Nephron (organoid): ENCODE measurements around the gene ZC3H4.
"Not testable (repeated sequence)": the region's sequence is repeated elsewhere in the genome, so short reads cannot be mapped to it uniquely, and the experiment has no call there.

Source experiments
- H3K27ac Mint-ChIP-seq, 3 experiments: 2 replicates each; pipeline ENCODE4 v1.8.0; 2020; ENCODE audit warnings: mixed read lengths in 3 of 3, mild to moderate bottlenecking in 2 of 3, moderate library complexity in 1 of 3
- H3K27me3 Mint-ChIP-seq: 2 replicates; pipeline ENCODE4 v1.8.0; 2021; ENCODE audit warnings: low read depth, mild to moderate bottlenecking, moderate library complexity, mixed read lengths
- H3K36me3 Mint-ChIP-seq: 2 replicates; pipeline ENCODE4 v1.8.0; 2020; ENCODE audit warnings: low read depth, mixed read lengths
- H3K4me1 Mint-ChIP-seq: 2 replicates; pipeline ENCODE4 v1.8.0; 2020; ENCODE audit warnings: mixed read lengths
- H3K4me3 Mint-ChIP-seq, 3 experiments: 2 replicates each; pipeline ENCODE4 v1.8.0; 2020; ENCODE audit warnings: mild to moderate bottlenecking in 3 of 3, mixed read lengths in 3 of 3, moderate library complexity in 2 of 3
- H3K9me3 Mint-ChIP-seq: 2 replicates; pipeline ENCODE4 v1.8.0; 2020; ENCODE audit warnings: mixed read lengths
- TF ChIP-seq, protein P1 (sequence below), 3 experiments: fragments of 200-600 bp; sonication (generic); IDR thresholded peaks; one replicate each; pipeline ENCODE4 v1.5.0; 2021; ENCODE audit warnings: antibody characterized with exemption in 3 of 3; ENCODE audit not compliant: unreplicated experiment in 3 of 3

The ZC3H4 gene

DNA sequence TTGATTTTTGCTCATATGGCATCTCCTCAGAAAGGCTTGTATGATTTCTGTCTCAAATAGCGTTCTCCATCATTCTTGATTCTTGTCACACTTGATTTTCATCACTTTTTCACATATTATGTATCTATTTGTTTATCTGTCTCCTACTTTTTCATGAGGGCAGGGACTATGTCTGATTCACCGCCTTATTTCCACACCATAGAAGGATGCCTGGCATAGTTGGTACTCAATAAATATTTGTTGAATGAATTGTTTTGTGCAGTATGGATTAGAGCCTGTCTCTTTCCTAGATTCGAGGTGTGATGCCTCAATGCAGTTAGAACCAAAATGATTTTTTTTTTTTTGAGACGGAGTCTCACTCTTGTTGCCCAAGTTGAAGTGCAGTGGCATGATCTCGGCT, 29.2 kb upstream of the ZC3H4 start:
- Mint-ChIP-seq H3K36me3 (peaks cover 56% of the 10 kb centered on the region), H3K4me1 (peaks cover 28% of the 10 kb centered on the region), H3K27me3 (no peaks in the 10 kb centered on the region), H3K27ac (peak overlapping the region; percentile 18 to 78 (median 36)), H3K4me3 (no peak overlapping the region), H3K9me3 (no peaks in the 10 kb centered on the region)
- TF ChIP-seq, protein P1, sequence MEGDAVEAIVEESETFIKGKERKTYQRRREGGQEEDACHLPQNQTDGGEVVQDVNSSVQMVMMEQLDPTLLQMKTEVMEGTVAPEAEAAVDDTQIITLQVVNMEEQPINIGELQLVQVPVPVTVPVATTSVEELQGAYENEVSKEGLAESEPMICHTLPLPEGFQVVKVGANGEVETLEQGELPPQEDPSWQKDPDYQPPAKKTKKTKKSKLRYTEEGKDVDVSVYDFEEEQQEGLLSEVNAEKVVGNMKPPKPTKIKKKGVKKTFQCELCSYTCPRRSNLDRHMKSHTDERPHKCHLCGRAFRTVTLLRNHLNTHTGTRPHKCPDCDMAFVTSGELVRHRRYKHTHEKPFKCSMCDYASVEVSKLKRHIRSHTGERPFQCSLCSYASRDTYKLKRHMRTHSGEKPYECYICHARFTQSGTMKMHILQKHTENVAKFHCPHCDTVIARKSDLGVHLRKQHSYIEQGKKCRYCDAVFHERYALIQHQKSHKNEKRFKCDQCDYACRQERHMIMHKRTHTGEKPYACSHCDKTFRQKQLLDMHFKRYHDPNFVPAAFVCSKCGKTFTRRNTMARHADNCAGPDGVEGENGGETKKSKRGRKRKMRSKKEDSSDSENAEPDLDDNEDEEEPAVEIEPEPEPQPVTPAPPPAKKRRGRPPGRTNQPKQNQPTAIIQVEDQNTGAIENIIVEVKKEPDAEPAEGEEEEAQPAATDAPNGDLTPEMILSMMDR (IDR thresholded peaks at IDR 0.05; ENCODE audit: unreplicated experiment in 3 of 3) = no peak

DNA sequence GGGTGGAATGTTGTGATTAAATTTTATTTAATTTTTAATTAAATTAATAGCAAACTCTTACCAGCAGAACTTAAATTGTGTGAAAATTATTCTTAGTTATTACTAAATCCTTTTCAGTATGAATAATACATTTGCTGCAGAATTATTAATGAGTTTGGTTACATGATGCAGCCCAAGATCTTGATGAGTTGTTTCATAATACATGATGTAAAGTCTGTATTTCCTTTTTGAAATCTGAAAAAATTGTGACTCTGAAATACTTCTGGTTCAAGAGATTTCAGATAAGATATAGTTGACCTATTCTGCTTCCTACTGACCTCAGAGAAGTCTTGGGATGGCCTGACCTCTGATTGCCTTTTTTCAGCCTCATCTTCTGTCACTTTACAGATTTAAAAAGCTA, 28.1 kb upstream of the ZC3H4 start:
- Mint-ChIP-seq H3K4me1 (peaks cover 25% of the 10 kb centered on the region), H3K27ac (peak overlapping the region; percentile 74 to 82 (median 79)), H3K27me3 (no peaks in the 10 kb centered on the region), H3K4me3 (no peak overlapping the region), H3K9me3 (no peaks in the 10 kb centered on the region), H3K36me3 (peaks cover 51% of the 10 kb centered on the region)
- TF ChIP-seq, protein P1 (IDR thresholded peaks at IDR 0.05; ENCODE audit: unreplicated experiment in 3 of 3) = no peak

DNA sequence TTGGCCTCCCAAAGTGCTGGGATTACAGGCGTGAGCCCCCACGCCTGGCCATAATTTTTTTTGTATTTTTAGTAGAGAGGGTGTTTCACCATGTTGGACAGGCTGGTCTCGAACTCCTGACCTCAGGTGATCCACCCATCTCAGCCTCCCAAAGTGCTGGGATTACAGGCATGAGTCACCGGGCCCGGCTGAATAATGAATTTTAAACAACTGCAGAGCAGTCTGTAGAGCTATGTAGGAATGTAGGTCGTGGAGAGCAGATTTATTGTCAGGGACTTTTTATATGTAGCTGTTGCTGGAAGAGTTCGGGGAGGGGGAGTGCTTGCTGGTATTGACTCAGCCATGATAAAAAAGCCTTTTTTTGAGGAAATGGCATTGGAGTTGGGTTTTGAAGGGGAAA, 27.7 kb upstream of the ZC3H4 start:
- H3K4me3 Mint-ChIP-seq = peak overlapping the region in 1 of 3 experiments; percentile 19
- H3K27me3 Mint-ChIP-seq, H3K9me3 Mint-ChIP-seq: not testable (repeated sequence)
- H3K27ac Mint-ChIP-seq = peak overlapping the region; percentile 74 to 82 (median 79)
- H3K36me3 Mint-ChIP-seq = peaks cover 47% of the 10 kb centered on the region
- peaks cover 20% of the 10 kb centered on the region for H3K4me1 Mint-ChIP-seq

DNA sequence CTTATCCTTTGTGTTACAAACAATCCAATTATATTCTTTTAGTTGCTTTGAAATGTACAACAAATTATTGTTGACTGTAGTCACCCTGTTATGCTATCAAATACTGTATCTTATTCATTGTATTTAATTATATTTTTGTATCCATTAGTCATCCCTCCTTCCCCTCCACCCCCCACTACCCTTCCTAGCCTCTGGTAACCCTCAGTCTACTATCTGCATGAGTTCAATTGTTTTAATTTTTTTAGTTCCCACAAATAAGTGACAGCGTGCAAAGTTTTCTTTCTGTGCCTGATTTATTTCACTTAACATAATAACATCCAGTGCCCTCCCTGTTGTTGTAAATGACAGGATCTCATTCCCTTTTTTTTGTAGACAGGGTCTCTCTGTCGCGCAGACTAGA, 21.6 kb upstream of the ZC3H4 start:
- peaks cover 24% of the 10 kb centered on the region for H3K36me3 Mint-ChIP-seq
- TF ChIP-seq, protein P1 (IDR thresholded peaks at IDR 0.05; ENCODE audit: unreplicated experiment in 3 of 3) = no peak
- no peaks in the 10 kb centered on the region for H3K27me3 Mint-ChIP-seq
- H3K4me3 Mint-ChIP-seq = peak overlapping the region; percentile 63 to 82 (median 75)
- H3K27ac Mint-ChIP-seq = peak overlapping the region; percentile 82 to 87 (median 84)
- peaks cover 41% of the 10 kb centered on the region for H3K4me1 Mint-ChIP-seq
- H3K9me3 Mint-ChIP-seq = peaks cover 4% of the 10 kb centered on the region

DNA sequence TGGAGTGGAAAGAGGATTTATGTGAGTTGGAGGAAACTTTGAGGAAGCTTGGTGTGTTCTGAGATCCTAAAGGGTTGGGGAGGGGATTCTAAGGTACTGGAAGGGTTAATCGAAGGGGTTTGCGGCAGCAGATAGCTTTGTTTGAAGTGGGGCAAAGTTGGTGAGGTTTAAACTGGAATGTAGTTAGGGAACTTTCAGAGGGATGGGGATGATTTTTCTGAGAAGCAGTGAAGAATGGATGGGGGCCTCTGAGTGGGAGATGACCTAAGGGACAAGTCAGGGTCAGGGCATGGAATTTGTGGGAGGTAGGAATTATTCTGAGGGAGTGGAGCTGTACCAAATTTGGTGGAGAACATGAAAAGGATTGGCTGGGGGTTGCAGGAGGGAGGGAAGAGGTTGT, 21.0 kb upstream of the ZC3H4 start:
- Mint-ChIP-seq H3K27ac (peak overlapping the region; percentile 82 to 87 (median 84)), H3K36me3 (peaks cover 24% of the 10 kb centered on the region), H3K4me1 (peaks cover 41% of the 10 kb centered on the region), H3K4me3 (peak overlapping the region; percentile 62 to 77 (median 67)), H3K27me3 (no peaks in the 10 kb centered on the region), H3K9me3 (peaks cover 4% of the 10 kb centered on the region)
- TF ChIP-seq, protein P1 (IDR thresholded peaks at IDR 0.05; ENCODE audit: unreplicated experiment in 3 of 3) = no peak

DNA sequence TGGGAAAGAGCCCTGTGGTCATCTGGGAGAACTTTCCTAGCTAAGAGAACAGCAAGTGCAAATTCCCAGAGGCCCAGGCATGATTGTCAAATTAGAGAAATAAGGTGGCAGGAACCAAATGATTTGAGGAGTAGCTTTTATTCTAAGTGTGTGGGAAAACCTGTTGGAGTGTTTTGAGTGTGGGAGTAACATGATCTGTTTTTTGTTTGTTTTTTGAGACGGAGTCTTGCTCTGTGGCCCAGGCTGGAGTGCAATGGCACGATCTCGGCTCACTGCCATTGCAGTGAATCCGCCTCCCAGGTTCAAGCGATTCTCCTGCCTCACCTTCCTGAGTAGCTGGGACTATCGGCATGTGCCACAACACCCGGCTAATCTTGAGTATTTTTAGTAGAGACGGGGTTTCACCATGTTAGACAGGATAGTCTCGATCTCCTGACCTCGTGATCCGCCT, 19.5 kb upstream of the ZC3H4 start:
- TF ChIP-seq, protein P1 (IDR thresholded peaks at IDR 0.05; ENCODE audit: unreplicated experiment in 3 of 3) = no peak
- Mint-ChIP-seq H3K27me3 (no peaks in the 10 kb centered on the region), H3K27ac (peak overlapping the region; percentile 80 to 98 (median 92)), H3K4me3 (peak overlapping the region; percentile 62 to 100 (median 99)), H3K36me3 (peaks cover 11% of the 10 kb centered on the region), H3K4me1 (peaks cover 41% of the 10 kb centered on the region), H3K9me3 (peaks cover 4% of the 10 kb centered on the region)
